H9 (cell line): ENCODE results near the gene TUT7. TPM values are rescaled to one million over a fixed set of nuclear protein-coding genes. Genes with fewer than 3 reads are reported as not detected.
A peak's percentile ranks its signal among the peaks of the same experiment; 100 is the strongest.

Experiments used
- DNase-seq: peaks from one replicate; pipeline ENCODE4 v3.0.0-alpha.2; 2017
- H2AFZ ChIP-seq: one replicate; pipeline ENCODE4 v1.6.1; 2013; ENCODE audit warnings: mild to moderate bottlenecking, low read length, control low read depth, moderate library complexity
- H2AK5ac ChIP-seq: 2 replicates; pipeline ENCODE4 v1.6.1; 2013; ENCODE audit warnings: low read length, control low read depth, mixed read lengths; ENCODE audit not compliant: insufficient read length
- H2BK120ac ChIP-seq: one replicate; pipeline ENCODE4 v1.6.1; 2013; ENCODE audit warnings: low read depth, mild to moderate bottlenecking, low read length, control low read depth, inconsistent platforms; ENCODE audit not compliant: poor library complexity, severe bottlenecking
- H2BK12ac ChIP-seq: 2 replicates; pipeline ENCODE4 v1.6.1; 2013; ENCODE audit warnings: low read length, control low read depth, mixed read lengths, low read depth; ENCODE audit not compliant: insufficient read length
- H2BK15ac ChIP-seq: 2 replicates; pipeline ENCODE4 v1.6.1; 2013; ENCODE audit warnings: low read depth, low read length, control low read depth
- H2BK20ac ChIP-seq: one replicate; pipeline ENCODE4 v1.6.1; 2013; ENCODE audit warnings: low read depth, mild to moderate bottlenecking, low read length, control low read depth, inconsistent platforms; ENCODE audit not compliant: poor library complexity, severe bottlenecking
- H2BK5ac ChIP-seq: 2 replicates; pipeline ENCODE4 v1.6.1; 2013; ENCODE audit warnings: low read length, control low read depth, mixed read lengths; ENCODE audit not compliant: insufficient read length
- H3K14ac ChIP-seq: 2 replicates; pipeline ENCODE4 v1.6.1; 2013; ENCODE audit warnings: low read length, control low read depth; ENCODE audit not compliant: insufficient read depth
- H3K18ac ChIP-seq: 2 replicates; pipeline ENCODE4 v1.6.1; 2013; ENCODE audit warnings: low read depth, mild to moderate bottlenecking, mixed read lengths, low read length, control low read depth; ENCODE audit not compliant: insufficient read length
- H3K23ac ChIP-seq: 2 replicates; pipeline ENCODE4 v1.6.1; 2013; ENCODE audit warnings: low read length, control low read depth, mixed read lengths, low read depth; ENCODE audit not compliant: insufficient read length
- H3K23me2 ChIP-seq: 2 replicates; pipeline ENCODE4 v1.6.1; 2013; ENCODE audit warnings: low read depth, mild to moderate bottlenecking, mixed read lengths, low read length, control low read depth; ENCODE audit not compliant: insufficient read length, poor library complexity, severe bottlenecking
- H3K27ac ChIP-seq: 2 replicates; pipeline ENCODE4 v1.5.1; 2013; ENCODE audit warnings: low read length, control low read depth, mixed read lengths, low read depth; ENCODE audit not compliant: insufficient read length
- H3K27me3 ChIP-seq: 2 replicates; pipeline ENCODE4 v1.6.1; 2013; ENCODE audit warnings: low read length, control low read depth, inconsistent platforms; ENCODE audit not compliant: insufficient read depth
- H3K4ac ChIP-seq: 2 replicates; pipeline ENCODE4 v1.6.1; 2013; ENCODE audit warnings: low read depth, mild to moderate bottlenecking, control low read depth, inconsistent platforms, low read length, moderate library complexity
- H3K4me1 ChIP-seq: 2 replicates; pipeline ENCODE4 v1.6.1; 2013; ENCODE audit warnings: low read length, control low read depth, inconsistent platforms; ENCODE audit not compliant: insufficient read depth
- H3K4me2 ChIP-seq: 2 replicates; pipeline ENCODE4 v1.6.1; 2013; ENCODE audit warnings: low read length, control low read depth, mixed read lengths; ENCODE audit not compliant: insufficient read length, insufficient read depth
- H3K56ac ChIP-seq: 2 replicates; pipeline ENCODE4 v1.6.1; 2013; ENCODE audit warnings: low read depth, mild to moderate bottlenecking, mixed read lengths, low read length, control low read depth; ENCODE audit not compliant: insufficient read length
- H3K79me1 ChIP-seq: 2 replicates; pipeline ENCODE4 v1.6.1; 2013; ENCODE audit warnings: low read depth, mild to moderate bottlenecking, moderate library complexity, low read length, control low read depth, inconsistent platforms; ENCODE audit not compliant: insufficient read depth, poor library complexity, severe bottlenecking
- H3K79me2 ChIP-seq: 2 replicates; pipeline ENCODE4 v1.6.1; 2013; ENCODE audit warnings: low read length, control low read depth, inconsistent platforms; ENCODE audit not compliant: insufficient read depth
- H3K9ac ChIP-seq: 2 replicates; pipeline ENCODE4 v1.6.1; 2013; ENCODE audit warnings: low read length, control low read depth, mixed read lengths; ENCODE audit not compliant: insufficient read length; ENCODE audit errors: extremely low read depth
- H3K9me3 ChIP-seq: one replicate; pipeline ENCODE4 v1.6.1; 2013; ENCODE audit warnings: low read depth, low read length, inconsistent platforms; ENCODE audit not compliant: control insufficient read depth
- H3T11ph ChIP-seq: one replicate; pipeline ENCODE4 v1.6.1; 2013; ENCODE audit warnings: mild to moderate bottlenecking, low read length, control low read depth, inconsistent platforms
- H4K20me1 ChIP-seq: one replicate; pipeline ENCODE4 v1.6.1; 2013; ENCODE audit not compliant: control insufficient read depth, insufficient read length, insufficient read depth
- H4K5ac ChIP-seq: 2 replicates; pipeline ENCODE4 v1.6.1; 2013; ENCODE audit warnings: low read depth, mild to moderate bottlenecking, mixed read lengths, low read length, control low read depth; ENCODE audit not compliant: insufficient read length
- H4K8ac ChIP-seq: replicated peaks from 2 replicates; pipeline ENCODE4 v1.6.1; 2013; ENCODE audit warnings: low read length, control low read depth, mixed read lengths, low read depth; ENCODE audit not compliant: insufficient read length
- H4K91ac ChIP-seq: 2 replicates; pipeline ENCODE4 v1.6.1; 2013; ENCODE audit warnings: low read depth, mild to moderate bottlenecking, moderate library complexity, mixed read lengths, low read length, control low read depth; ENCODE audit not compliant: insufficient read length
- H3K27ac Mint-ChIP-seq, 3 experiments: 2 replicates in 2 of 3; 3 replicates in 1 of 3; pipeline ENCODE4 v1.8.0; 2020 to 2021; ENCODE audit warnings: mixed read lengths in 3 of 3, mild to moderate bottlenecking in 1 of 3, moderate library complexity in 1 of 3
- H3K27me3 Mint-ChIP-seq: 2 replicates; pipeline ENCODE4 v1.8.0; 2021; ENCODE audit warnings: low read depth, mild to moderate bottlenecking, moderate library complexity, mixed read lengths
- H3K36me3 Mint-ChIP-seq, 3 experiments: 2 replicates in 2 of 3; 3 replicates in 1 of 3; pipeline ENCODE4 v1.8.0; 2020 to 2021; ENCODE audit warnings: low read depth in 3 of 3, mixed read lengths in 3 of 3; ENCODE audit not compliant: insufficient read depth in 1 of 3
- H3K4me1 Mint-ChIP-seq, 2 experiments: 2 replicates each; pipeline ENCODE4 v1.8.0; 2020; ENCODE audit warnings: mixed read lengths in 2 of 2
- H3K4me3 Mint-ChIP-seq, 2 experiments: 2 replicates in 1 of 2; 3 replicates in 1 of 2; pipeline ENCODE4 v1.8.0; 2020 to 2021; ENCODE audit warnings: mild to moderate bottlenecking in 2 of 2, mixed read lengths in 2 of 2, moderate library complexity in 1 of 2
- H3K9me3 Mint-ChIP-seq, 2 experiments: 2 replicates in 1 of 2; 3 replicates in 1 of 2; pipeline ENCODE4 v1.8.0; 2020; ENCODE audit warnings: mild to moderate bottlenecking in 2 of 2, mixed read lengths in 2 of 2, moderate library complexity in 1 of 2
- CTCF ChIP-seq: fragments of 200-600 bp; sonication (generic); conservative IDR thresholded peaks from 3 replicates; pipeline ENCODE4 v1.8.0; 2021; ENCODE audit warnings: antibody characterized with exemption, mild to moderate bottlenecking
- WGBS: extraction: QIAGEN DNeasy Blood & Tissue Kit; methylation state at CpG from one replicate; pipeline ENCODE4 v1.1.7; 2013; ENCODE audit warnings: missing lambda C conversion rate, low lambda C conversion rate, mixed read lengths; ENCODE audit not compliant: insufficient read length; ENCODE audit errors: extremely low coverage; 5-methylcytosine and 5-hydroxymethylcytosine counted together
- total RNA-seq: library from RNA; stranded (reverse); gene quantifications from 2 replicates; pipeline ENCODE4 v1.2.1, GENCODE V29; 2021

The TUT7 gene
- total RNA-seq, 1 experiment from 2014 or later = 23.1 TPM

GRCh38 chr9:86279839-86280238 lies 74.4 kb downstream of the TUT7 start:
- no peak overlapping the region for H3T11ph ChIP-seq
- H4K5ac ChIP-seq = no peak overlapping the region
- H4K20me1 ChIP-seq = no peaks in the 10 kb centered on the region
- no peak overlapping the region for H3K4ac ChIP-seq
- H3K18ac ChIP-seq = no peak overlapping the region
- H2BK120ac ChIP-seq = no peak overlapping the region
- H3K79me2 ChIP-seq = peaks cover 13% of the 10 kb centered on the region; the same call in 1 of the 2 replicates
- TF ChIP-seq CTCF = no peak
- no peak overlapping the region for H4K8ac ChIP-seq
- no peaks in the 10 kb centered on the region for H3K9me3 Mint-ChIP-seq
- H3K14ac ChIP-seq = no peak overlapping the region
- H3K4me1 ChIP-seq = no peaks in the 10 kb centered on the region; the same call in 1 of the 2 replicates
- H3K4me3 Mint-ChIP-seq = peak overlapping the region; percentile 69 to 88
- H2BK5ac ChIP-seq = no peak overlapping the region
- H3K56ac ChIP-seq = no peak overlapping the region
- no peaks in the 10 kb centered on the region for H3K79me1 ChIP-seq
- H2AFZ ChIP-seq = no peak overlapping the region
- H3K9me3 ChIP-seq = no peaks in the 10 kb centered on the region
- H2BK15ac ChIP-seq = no peak overlapping the region
- no peak overlapping the region for H2BK20ac ChIP-seq
- H3K4me2 ChIP-seq = no peak overlapping the region
- WGBS = no CpG with 5 or more reads among the region's 3 CpGs
- no peak overlapping the region for H3K9ac ChIP-seq
- peaks cover 5% of the 10 kb centered on the region for H3K23me2 ChIP-seq
- H3K27me3 ChIP-seq = no peaks in the 10 kb centered on the region
- peaks cover 9% of the 10 kb centered on the region for H3K27me3 Mint-ChIP-seq
- H3K23ac ChIP-seq = no peak overlapping the region
- H2BK12ac ChIP-seq = no peak overlapping the region
- H2AK5ac ChIP-seq = no peak overlapping the region
- no peak overlapping the region for H4K91ac ChIP-seq
- H3K4me1 Mint-ChIP-seq = peaks cover 16 to 17% of the 10 kb centered on the region in 2 experiments
- H3K27ac Mint-ChIP-seq = 0 out of 7 replicates have a peak overlapping the region, but pooled peaks of 1 of the 3 experiments have one; percentile 17
- no peak overlapping the region for H3K27ac ChIP-seq
- no peak for DNase-seq
- H3K36me3 Mint-ChIP-seq = peaks cover 5 to 14% (median 12%) of the 10 kb centered on the region in 3 experiments; a peak in 5 of 7 replicates
